Kidney (tissue), 14 donors: ENCODE results near the gene CD164. TPM values are rescaled to one million over a fixed set of nuclear protein-coding genes. Genes with fewer than 3 reads are reported as not detected.

Experiments used
- DNase-seq, 5 donors: peaks; one replicate each; pipeline ENCODE4 v3.0.0-alpha.2; 2013 to 2020
- FAIRE-seq: peaks from 2 replicates; lab custom pipeline; 2012; peaks lifted over from hg19 to GRCh38; lab: Jason Lieb, UNC
- H3K27ac ChIP-seq, 2 donors: one replicate each; pipeline ENCODE4 v1.7.0; 2013; ENCODE audit warnings: low read depth in 2 of 2, low read length in 2 of 2, inconsistent platforms in 1 of 2
- H3K27me3 ChIP-seq: one replicate; pipeline ENCODE4 v1.7.1; 2013; ENCODE audit warnings: low read length, inconsistent platforms; ENCODE audit not compliant: control insufficient read depth, insufficient read depth
- H3K36me3 ChIP-seq, 3 donors: one replicate each; pipeline versions ENCODE4 v1.7.0 to v1.7.1; 2013; ENCODE audit warnings: low read length in 3 of 3, control low read depth in 1 of 3, inconsistent platforms in 1 of 3; ENCODE audit not compliant: insufficient read depth in 3 of 3, control insufficient read depth in 2 of 3
- H3K4me1 ChIP-seq, 3 donors: one replicate each; pipeline versions ENCODE4 v1.7.0 to v1.7.1; 2013; ENCODE audit warnings: low read length in 3 of 3, inconsistent platforms in 1 of 3, low read depth in 1 of 3; ENCODE audit not compliant: control insufficient read depth in 2 of 3, insufficient read depth in 2 of 3
- H3K4me3 ChIP-seq, 3 donors: one replicate each; pipeline versions ENCODE4 v1.7.0 to v1.8.1; 2013; ENCODE audit warnings: low read length in 3 of 3, control low read depth in 1 of 3, inconsistent platforms in 1 of 3
- H3K9ac ChIP-seq, 3 donors: one replicate each; pipeline versions ENCODE4 v1.7.0 to v1.7.1; 2013; ENCODE audit warnings: low read length in 3 of 3, control low read depth in 1 of 3, inconsistent platforms in 1 of 3
- H3K9me3 ChIP-seq, 3 donors: one replicate each; pipeline versions ENCODE4 v1.7.0 to v1.7.1; 2013; ENCODE audit warnings: low read length in 3 of 3, control low read depth in 1 of 3, inconsistent platforms in 1 of 3; ENCODE audit not compliant: control insufficient read depth in 2 of 3, insufficient read depth in 1 of 3
- CTCF ChIP-seq: IDR thresholded peaks from 3 replicates; pipeline ENCODE4 v1.5.1; 2012; ENCODE audit warnings: mild to moderate bottlenecking, moderate library complexity, borderline replicate concordance; ENCODE audit not compliant: insufficient read depth; ENCODE audit errors: extremely low read depth
- intact Hi-C: fragments of 100-400 bp; cut with DNase I; formaldehyde crosslinking; loops from one replicate; pipeline ENCODE4 v1.11.1; 2022
- polyA plus RNA-seq: library from polyadenylated mRNA; stranded (reverse); fragments of 350-450 nt; fragmentation: Illumina TruSeq; extraction: RNeasy Lipid Tissue Mini Kit (QIAGEN cat#74804); gene quantifications from one replicate; pipeline ENCODE4 v1.2.3, GENCODE V29; 2014; ENCODE audit warnings: low read depth, low replicate concordance; ENCODE audit not compliant: insufficient read depth
- total RNA-seq: library from RNA; stranded (reverse); fragmentation: NEBNext Ultra II Directional; extraction: Animal tissue kit (Norgen Biotek cat#: 25700); gene quantifications from one replicate; pipeline ENCODE4 v1.2.1, GENCODE V29; 2021
- donor health status: control.
- donor health status: control.
- donor health status: control.
- donor health status: control.
- donor health status: control.
- donor health status: DM: yes; HTN: yes; CAD: no.
- donor health status: Normal renal cell carcinoma (clear cell type).

The CD164 gene
- total and polyA plus RNA-seq, 2 donors from 2014 or later = 205 to 267 TPM

GRCh38 chr6:109359248-109359647 lies 23.0 kb downstream of the CD164 start:
- peaks cover 12 to 31% (median 15%) of the 10 kb centered on the region in 3 donors for H3K36me3 ChIP-seq
- no peak overlapping the region for H3K4me3 ChIP-seq
- no peak for TF ChIP-seq CTCF
- intact Hi-C loops = no loop called here
- DNase-seq (no peak), FAIRE-seq (no peak)
- H3K27me3 ChIP-seq = no peaks in the 10 kb centered on the region
- no peaks in the 10 kb centered on the region for H3K4me1 ChIP-seq
- no peak overlapping the region for H3K9ac ChIP-seq
- H3K27ac ChIP-seq = no peak overlapping the region
- peaks cover 0 to 2% (median 0%) of the 10 kb centered on the region in 3 donors for H3K9me3 ChIP-seq

GRCh38 chr6:109358204-109358603 lies 24.1 kb downstream of the CD164 start:
- FAIRE-seq = no peak
- intact Hi-C loops = no loop called here

GRCh38 chr6:109356237-109356636 lies 26.0 kb downstream of the CD164 start:
- Histone ChIP-seq H3K36me3 (peaks cover 4 to 25% (median 7%) of the 10 kb centered on the region in 3 donors), H3K9ac (no peak overlapping the region), H3K27me3 (no peaks in the 10 kb centered on the region), H3K4me3 (no peak overlapping the region), H3K4me1 (peaks cover 0 to 4% (median 0%) of the 10 kb centered on the region in 3 donors), H3K9me3 (no peaks in the 10 kb centered on the region), H3K27ac (no peak overlapping the region)
- FAIRE-seq (no peak), DNase-seq (no peak)
- TF ChIP-seq CTCF = no peak
- intact Hi-C loops = no loop called here

More at GRCh38 chr6:109358204-109358603, 24.1 kb downstream of the CD164 start:
- Histone ChIP-seq H3K4me3 (no peak overlapping the region), H3K4me1 (no peaks in the 10 kb centered on the region), H3K9ac (no peak overlapping the region), H3K27me3 (no peaks in the 10 kb centered on the region), H3K9me3 (peaks cover 0 to 2% (median 0%) of the 10 kb centered on the region in 3 donors), H3K27ac (no peak overlapping the region), H3K36me3 (peaks cover 12 to 33% (median 17%) of the 10 kb centered on the region in 3 donors)
- no peak for DNase-seq
- no peak for TF ChIP-seq CTCF
